Vagina (tissue), 2 donors: ENCODE results near the gene CMIP. TPM values are rescaled to one million over a fixed set of nuclear protein-coding genes. Genes with fewer than 3 reads are reported as not detected.

Experiments used
- DNase-seq, 2 donors: peaks; one replicate each; pipeline ENCODE4 v3.0.0-alpha.2; 2017; ENCODE audit errors: extremely low spot score in 2 of 2
- H3K27ac ChIP-seq: fragments of 200-600 bp; sonication (generic); one replicate; pipeline ENCODE4 v1.5.1; 2019
- H3K27me3 ChIP-seq: fragments of 200-600 bp; sonication (generic); one replicate; pipeline ENCODE4 v1.5.1; 2019
- H3K36me3 ChIP-seq, 2 donors: fragments of 200-600 bp; sonication (generic); one replicate each; pipeline ENCODE4 v1.5.1; 2017 to 2019
- H3K4me1 ChIP-seq: fragments of 200-600 bp; sonication (generic); one replicate; pipeline ENCODE4 v1.5.1; 2019
- H3K4me3 ChIP-seq, 2 donors: fragments of 200-600 bp; sonication (generic); 1 replicate in 1 of 2; 2 replicates in 1 of 2; pipeline ENCODE4 v1.5.1; 2016 to 2019
- H3K9me3 ChIP-seq: fragments of 200-600 bp; sonication (generic); one replicate; pipeline ENCODE4 v1.5.1; 2019
- POLR2A ChIP-seq, 2 donors: fragments of 450-650 bp; IDR thresholded peaks; one replicate each; pipeline ENCODE4 v1.6.1; 2017; ENCODE audit warnings: antibody characterized with exemption in 2 of 2, mild to moderate bottlenecking in 2 of 2, moderate library complexity in 2 of 2
- POLR2AphosphoS5 ChIP-seq, 2 donors: sonication (generic); formaldehyde crosslinking; IDR thresholded peaks; one replicate each; pipeline ENCODE4 v1.9.0; 2017; ENCODE audit warnings: antibody characterized with exemption in 2 of 2, mild to moderate bottlenecking in 2 of 2, low read depth in 1 of 2; ENCODE audit not compliant: insufficient read depth in 1 of 2
- intact Hi-C: fragments of 100-400 bp; cut with DNase I; formaldehyde crosslinking; loops from one replicate; pipeline ENCODE4 v1.15.1; 2023
- total RNA-seq: library from RNA; depleted of rRNA; stranded (reverse); fragments of >200 nt; gene quantifications from one replicate; pipeline ENCODE4 v1.2.3, GENCODE V29; 2016
- TF ChIP-seq, protein P1 (sequence below), 3 experiments: fragments of 450-650 bp in 2 of 3; fragments of 200-600 bp in 1 of 3; sonication (generic) in 1 of 3; IDR thresholded peaks; one replicate each; pipeline ENCODE4 v1.5.1; 2017 to 2019; ENCODE audit warnings: antibody characterized with exemption in 3 of 3, mild to moderate bottlenecking in 2 of 3, moderate library complexity in 2 of 3

Gene CMIP
- total RNA-seq, 1 donor from 2014 or later: 66.3 TPM

DNA sequence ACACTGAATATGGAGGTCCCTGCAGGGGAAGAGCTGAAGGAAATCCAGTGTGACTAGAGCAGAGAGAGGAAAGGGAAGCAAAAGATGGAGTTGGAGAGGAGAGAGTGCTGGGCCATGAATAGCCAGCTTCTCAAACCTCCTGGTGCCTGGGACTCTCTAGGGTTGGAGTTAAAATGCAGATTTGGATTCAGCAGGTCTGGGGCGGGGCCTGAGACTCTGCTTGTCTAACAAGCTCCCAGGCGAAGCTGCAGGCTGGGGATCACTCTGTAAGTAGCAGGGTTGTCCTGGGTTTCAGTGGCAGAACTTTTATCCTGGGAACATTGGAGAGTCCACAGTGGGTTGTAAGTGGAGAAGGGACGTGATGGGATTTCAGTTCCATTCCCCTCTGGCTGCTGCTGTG, 231.1 kb downstream of the CMIP start:
- DNase-seq: no peak
- peak overlapping the region; percentile 81 for H3K27ac ChIP-seq
- no peaks in the 10 kb centered on the region for H3K9me3 ChIP-seq
- H3K36me3 ChIP-seq: peaks cover 0 to 34% of the 10 kb centered on the region in 2 donors
- H3K4me1 ChIP-seq: peaks cover 57% of the 10 kb centered on the region
- no peak overlapping the region for H3K4me3 ChIP-seq
- intact Hi-C loops: no loop called here
- TF ChIP-seq, protein P1, sequence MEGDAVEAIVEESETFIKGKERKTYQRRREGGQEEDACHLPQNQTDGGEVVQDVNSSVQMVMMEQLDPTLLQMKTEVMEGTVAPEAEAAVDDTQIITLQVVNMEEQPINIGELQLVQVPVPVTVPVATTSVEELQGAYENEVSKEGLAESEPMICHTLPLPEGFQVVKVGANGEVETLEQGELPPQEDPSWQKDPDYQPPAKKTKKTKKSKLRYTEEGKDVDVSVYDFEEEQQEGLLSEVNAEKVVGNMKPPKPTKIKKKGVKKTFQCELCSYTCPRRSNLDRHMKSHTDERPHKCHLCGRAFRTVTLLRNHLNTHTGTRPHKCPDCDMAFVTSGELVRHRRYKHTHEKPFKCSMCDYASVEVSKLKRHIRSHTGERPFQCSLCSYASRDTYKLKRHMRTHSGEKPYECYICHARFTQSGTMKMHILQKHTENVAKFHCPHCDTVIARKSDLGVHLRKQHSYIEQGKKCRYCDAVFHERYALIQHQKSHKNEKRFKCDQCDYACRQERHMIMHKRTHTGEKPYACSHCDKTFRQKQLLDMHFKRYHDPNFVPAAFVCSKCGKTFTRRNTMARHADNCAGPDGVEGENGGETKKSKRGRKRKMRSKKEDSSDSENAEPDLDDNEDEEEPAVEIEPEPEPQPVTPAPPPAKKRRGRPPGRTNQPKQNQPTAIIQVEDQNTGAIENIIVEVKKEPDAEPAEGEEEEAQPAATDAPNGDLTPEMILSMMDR (IDR thresholded peaks at IDR 0.05): no peak
- TF ChIP-seq POLR2A (IDR thresholded peaks at IDR 0.05) (no peak), POLR2AphosphoS5 (IDR thresholded peaks at IDR 0.05; ENCODE audit: insufficient read depth in 1 of 2, low read depth in 1 of 2) (no peak)
- no peaks in the 10 kb centered on the region for H3K27me3 ChIP-seq

DNA sequence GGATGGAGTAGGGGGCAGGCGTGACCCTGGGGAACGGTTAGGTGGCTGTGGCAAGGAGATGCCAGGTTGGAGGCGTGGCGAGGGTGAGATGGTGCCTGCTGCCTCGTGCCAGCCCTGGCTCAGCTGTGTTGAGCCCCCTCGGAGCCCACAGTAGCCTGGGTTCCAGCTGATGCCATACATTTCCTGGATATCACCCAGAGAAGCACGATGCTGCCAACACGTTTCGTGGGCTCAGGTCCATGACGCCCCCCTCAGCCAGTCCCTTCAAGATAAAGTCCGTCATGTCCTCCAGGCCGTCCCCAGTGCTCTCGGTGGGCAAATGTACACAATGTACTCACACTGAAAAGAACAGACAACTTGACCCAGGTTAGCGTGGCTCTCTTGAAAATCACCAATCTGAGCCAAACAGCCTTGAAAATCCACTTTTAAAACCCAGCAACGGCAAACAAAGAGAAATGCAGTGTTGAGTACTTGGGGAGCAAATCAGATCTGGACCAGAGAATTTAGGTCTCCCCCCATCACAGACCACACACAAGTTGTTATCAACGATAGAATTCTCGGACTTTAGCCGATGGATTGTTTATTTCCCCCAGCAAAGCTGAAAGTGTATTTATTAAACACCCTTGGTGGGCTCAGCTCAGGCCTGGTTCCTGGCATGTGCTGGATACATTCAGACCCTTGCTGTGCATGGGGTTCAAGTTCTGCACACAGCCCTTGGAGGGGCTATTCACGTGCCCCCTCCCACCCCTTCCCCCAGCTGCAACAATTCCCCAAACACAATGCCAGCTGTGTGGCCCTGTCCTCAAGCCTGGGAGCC, 231.7 kb downstream of the CMIP start:
- peaks cover 61% of the 10 kb centered on the region for H3K4me1 ChIP-seq
- peak overlapping the region; percentile 81 for H3K27ac ChIP-seq
- no peaks in the 10 kb centered on the region for H3K27me3 ChIP-seq

DNA sequence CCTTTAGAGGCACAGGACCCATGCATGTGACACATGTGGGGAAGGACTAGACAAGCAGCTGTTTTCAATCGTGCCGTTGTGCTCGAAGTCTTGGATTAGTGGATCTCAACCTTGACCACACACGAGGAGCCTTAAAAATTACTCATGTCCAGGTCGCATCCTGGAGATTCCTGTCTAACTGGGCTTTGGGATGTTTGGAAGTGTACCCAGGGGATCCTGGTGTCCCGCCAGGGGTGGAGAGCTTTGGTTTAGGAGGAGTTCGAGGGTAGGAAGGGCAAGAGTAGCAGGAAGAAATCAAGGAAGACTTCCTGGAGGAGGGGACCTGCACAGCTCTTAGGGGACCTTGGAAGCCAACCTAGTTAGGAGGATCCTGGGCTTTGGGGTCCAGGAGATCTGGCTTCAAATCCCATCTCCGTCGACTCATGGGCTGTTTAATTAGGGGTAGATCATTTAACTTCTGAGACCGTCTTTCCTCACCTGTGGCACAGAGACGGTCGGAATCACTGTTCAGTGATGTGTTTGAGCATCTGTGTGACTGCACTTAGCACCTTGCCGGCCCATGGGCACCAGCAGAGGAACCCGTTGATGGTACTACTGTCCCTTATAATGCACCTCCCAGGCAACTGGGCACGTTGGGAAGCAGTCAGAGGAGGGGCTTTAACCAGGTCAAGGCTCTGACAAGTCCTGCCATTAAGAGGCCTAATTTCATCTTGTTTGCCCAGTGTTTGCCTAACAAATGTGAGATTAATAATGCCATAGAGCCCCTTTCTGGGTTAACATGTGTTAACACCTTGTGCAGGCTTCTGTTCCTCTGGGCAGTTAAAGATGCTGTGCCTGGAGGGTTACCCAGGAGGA, 232.5 kb downstream of the CMIP start:
- DNase-seq: no peak
- intact Hi-C loops: no loop called here
- H3K36me3 ChIP-seq: peaks cover 0 to 29% of the 10 kb centered on the region in 2 donors

More for the DNA sequence above, 231.7 kb downstream of the CMIP start:
- Histone ChIP-seq H3K4me3 (no peak overlapping the region), H3K36me3 (peaks cover 0 to 34% of the 10 kb centered on the region in 2 donors), H3K9me3 (no peaks in the 10 kb centered on the region)
- intact Hi-C loops: no loop called here
- DNase-seq: no peak
- no peak for TF ChIP-seq POLR2AphosphoS5 (IDR thresholded peaks at IDR 0.05; ENCODE audit: insufficient read depth in 1 of 2, low read depth in 1 of 2)
- TF ChIP-seq, protein P1 (IDR thresholded peaks at IDR 0.05): no peak
- no peak for TF ChIP-seq POLR2A (IDR thresholded peaks at IDR 0.05)

DNA sequence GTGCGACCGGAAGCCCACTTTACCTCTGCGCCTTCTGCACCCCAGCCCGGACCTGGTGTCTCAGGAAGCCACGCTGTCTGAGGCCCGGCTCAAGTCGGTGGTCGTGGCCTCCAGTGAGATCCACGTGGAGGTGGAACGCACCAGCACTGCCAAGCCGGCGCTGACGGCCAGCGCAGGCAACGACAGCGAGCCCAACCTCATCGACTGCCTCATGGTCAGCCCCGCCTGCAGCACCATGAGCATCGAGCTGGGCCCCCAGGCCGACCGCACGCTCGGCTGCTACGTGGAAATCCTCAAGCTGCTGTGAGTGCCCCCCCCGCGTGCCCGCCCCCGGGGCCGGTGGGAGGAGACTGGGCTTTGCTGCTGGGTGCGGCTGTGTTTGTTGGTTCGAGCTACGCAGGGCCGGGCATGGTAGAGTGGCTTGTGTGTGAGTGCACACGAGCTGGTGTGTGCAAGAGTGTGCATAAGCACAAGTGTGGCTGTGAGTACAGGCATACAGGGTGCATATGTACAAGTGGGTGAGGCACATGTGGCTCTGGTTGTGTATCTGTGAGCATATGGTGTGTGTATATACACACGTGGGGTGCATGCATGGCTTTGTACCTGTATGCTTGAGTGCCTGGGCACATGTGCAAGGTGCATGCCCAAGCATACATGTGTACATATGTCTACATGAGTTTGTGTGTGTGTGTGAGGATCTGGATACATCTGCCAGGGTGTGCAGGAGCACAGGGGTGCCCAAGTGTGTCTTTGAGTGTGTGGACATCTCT, 233.9 kb downstream of the CMIP start:
- no peak overlapping the region for H3K27ac ChIP-seq
- TF ChIP-seq POLR2A (IDR thresholded peaks at IDR 0.05) (no peak), POLR2AphosphoS5 (IDR thresholded peaks at IDR 0.05; ENCODE audit: insufficient read depth in 1 of 2, low read depth in 1 of 2) (no peak)
- TF ChIP-seq, protein P1 (IDR thresholded peaks at IDR 0.05): no peak

More for the DNA sequence above, 232.5 kb downstream of the CMIP start:
- Histone ChIP-seq H3K4me1 (peaks cover 61% of the 10 kb centered on the region), H3K4me3 (no peak overlapping the region), H3K27ac (peak overlapping the region; percentile 81), H3K27me3 (no peaks in the 10 kb centered on the region), H3K9me3 (no peaks in the 10 kb centered on the region)
- TF ChIP-seq POLR2AphosphoS5 (IDR thresholded peaks at IDR 0.05; ENCODE audit: insufficient read depth in 1 of 2, low read depth in 1 of 2) (no peak), POLR2A (IDR thresholded peaks at IDR 0.05) (no peak)
- TF ChIP-seq, protein P1 (IDR thresholded peaks at IDR 0.05): no peak

More for the DNA sequence above, 233.9 kb downstream of the CMIP start:
- intact Hi-C loops: no loop called here
- H3K9me3 ChIP-seq: no peaks in the 10 kb centered on the region
- DNase-seq: no peak
- H3K4me1 ChIP-seq: peaks cover 61% of the 10 kb centered on the region
- H3K4me3 ChIP-seq: no peak overlapping the region
- peaks cover 0 to 17% of the 10 kb centered on the region in 2 donors for H3K36me3 ChIP-seq
- no peaks in the 10 kb centered on the region for H3K27me3 ChIP-seq
